NCI-H2227 (cell line): Measurements from ENCODE around the gene TJP2.
"Not testable (repeated sequence)": the region's sequence is repeated elsewhere in the genome, so short reads cannot be mapped to it uniquely, and the experiment has no call there.

Experiments used
- DNase-seq: peaks from one replicate; lab custom pipeline; 2025; ENCODE audit not compliant: unreplicated experiment; lab: John Stamatoyannopoulos, UW

The TJP2 gene

DNA sequence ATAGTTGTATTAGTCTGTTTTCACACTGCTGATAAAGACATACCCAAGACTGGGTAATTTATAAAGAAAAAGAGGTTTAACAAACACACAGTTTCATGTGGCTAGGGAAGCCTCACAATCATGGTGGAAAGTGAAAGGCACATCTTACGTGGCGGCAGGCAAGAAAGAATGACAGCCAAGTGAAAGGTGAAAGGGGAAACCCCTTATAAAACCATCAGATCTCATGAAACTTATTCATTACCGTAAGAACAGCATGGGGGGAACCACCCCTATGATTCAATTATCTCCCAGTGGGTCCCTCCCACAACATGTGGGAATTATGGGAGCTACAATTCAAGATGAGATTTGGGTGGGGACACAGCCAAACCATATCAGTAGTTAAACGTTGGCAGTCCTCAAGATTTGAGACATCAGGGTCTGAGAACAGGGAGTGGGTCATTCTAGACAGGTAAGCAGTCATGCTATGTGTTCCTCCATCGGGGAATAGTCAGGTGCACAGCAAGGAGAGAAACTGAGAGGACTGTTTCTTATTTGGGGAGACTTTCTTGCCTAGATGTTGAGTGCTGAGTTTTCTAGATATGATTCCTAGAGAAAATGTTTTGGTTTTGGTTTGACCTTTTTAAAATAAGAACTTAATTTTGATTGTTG, 105.1 kb downstream of the TJP2 start:
- no peak for DNase-seq

DNA sequence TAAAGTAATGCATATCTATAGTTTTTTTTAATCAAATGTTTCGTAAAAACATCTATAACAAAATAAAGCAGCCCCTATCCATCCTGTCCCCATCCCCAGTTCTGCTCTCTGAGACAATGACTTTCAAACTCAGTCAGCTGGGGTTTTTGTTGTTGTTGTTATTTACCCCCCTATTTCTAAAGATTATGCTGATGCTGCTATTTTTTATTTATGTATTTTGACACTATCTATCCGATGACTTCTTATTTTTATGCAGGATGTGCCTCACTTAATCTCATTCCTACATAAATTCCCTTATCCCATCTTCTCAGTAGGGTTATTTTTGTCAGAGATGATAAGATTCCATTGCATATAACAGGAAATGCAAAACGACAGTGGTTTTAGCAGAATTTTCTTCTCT, 105.7 kb downstream of the TJP2 start:
- DNase-seq, result no peak

DNA sequence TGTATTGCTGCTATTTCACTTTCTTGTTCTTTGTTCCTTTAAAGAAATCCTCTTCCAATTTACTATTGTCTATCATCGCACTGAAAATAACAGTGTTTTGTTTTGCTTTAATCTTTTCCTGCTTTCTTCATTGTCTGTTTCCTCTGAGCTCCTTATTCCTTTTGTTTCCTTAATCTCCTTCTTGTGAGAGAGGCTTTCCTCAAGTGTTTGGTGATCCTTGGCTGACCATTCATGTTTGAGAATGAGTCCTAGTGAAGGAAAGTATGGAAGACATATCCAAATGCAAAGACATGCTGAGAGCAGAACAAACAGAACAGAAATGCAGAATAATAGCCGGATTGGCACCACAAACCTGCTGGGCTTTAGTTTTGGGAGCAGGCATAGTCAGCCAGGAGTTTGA, 108.9 kb downstream of the TJP2 start:
- no peak for DNase-seq

DNA sequence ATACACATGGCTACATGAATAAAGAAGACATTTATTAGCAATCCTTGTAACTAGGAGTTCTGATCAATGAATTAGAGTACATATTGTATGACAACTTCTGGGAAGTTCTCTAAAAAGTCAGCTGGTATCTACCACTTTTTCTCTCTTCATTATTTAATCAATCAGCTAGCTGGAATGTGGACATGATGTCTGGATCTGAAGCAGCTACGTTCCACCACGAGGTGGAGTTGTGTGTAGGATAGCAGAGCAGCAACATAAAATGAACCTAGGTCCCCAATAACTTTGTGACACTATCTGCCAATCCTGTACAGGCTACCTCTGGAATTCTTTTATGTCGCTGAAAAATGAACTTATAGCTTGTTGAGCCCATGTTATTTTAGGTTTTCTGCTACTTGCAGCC, 118.0 kb downstream of the TJP2 start:
- DNase-seq, result no peak

DNA sequence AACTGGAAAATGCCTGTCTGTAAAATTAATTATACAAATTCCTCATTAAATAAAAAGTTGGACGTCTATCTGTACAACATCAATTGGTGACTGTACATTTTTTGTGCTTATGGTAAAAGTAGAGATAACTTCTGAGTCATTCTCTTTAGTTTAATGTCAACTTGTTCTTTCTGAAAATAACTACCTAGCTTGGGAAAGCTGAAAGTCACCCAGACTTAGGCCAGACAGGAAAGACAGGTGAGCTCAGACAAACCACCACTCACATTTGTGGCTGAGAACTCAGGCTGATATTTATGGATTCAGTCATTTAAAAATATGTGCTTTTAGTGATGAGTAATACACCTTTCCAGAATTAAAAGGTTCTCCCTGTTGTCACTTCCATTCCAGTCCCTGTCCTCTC, 119.1 kb downstream of the TJP2 start:
- no peak for DNase-seq

DNA sequence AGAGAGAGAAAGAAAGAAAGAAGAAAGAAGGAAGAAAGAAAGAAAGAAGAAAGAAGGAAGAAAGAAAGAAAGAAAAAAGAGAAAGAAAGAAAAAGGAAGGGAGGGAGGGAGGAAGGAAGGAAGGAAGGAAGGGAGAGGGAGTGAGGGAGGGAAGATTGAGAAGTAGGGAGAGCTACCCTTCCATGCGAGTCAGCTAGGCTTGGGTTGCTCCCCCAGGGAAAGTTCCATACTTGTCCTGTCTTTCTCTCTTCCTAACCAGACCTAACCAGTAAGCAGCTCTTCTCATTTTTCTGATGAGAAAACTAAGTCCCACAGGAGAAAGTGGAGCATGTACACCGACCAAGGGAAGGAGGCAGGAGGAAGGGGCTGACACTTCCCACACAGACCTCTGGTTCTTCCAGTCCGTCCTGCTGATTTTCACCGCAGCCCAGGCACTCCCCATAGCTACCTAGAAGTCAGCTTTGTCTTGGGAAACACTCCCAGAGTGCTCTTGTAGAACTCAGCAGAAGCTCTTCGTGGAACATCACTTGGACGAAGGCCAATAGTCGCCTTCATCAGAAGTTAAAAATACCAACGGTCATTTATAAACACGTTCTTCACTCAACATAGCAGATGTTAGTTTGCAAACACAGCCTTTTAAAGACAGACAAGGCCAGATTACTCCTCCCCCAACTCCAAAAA, 121.9 kb downstream of the TJP2 start:
- no peak for DNase-seq

DNA sequence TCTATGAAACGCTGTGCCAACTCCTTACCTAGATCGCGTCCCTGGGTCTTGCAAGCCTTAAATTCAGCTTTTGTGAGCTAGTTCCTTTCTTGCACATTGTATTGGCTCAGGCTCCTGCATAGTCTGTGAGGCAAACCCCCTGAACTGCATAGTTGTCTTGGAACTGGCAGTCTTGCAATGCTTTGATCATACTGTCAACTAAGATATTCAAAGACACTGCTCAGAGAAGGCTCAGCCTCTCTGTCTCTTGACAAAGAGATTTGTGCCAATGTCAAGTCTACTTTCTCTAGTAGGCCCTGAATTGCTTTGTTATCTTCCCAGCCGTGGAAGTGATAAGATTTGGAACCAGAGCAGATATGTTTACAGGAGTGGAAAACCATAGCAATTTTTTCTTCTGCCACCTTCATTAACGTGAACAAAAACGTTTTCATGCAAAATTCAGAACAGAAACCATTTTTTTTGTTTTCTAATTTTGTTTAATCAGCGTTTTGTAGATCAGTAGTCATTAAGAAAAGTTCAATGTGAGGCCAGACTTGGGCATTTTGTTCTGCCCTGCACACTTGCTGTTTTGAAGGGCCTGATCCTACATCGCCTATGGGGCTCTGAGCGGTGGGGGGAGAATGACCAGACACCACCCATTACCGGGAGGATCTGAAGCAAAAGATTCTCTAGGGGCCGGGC, 123.4 kb downstream of the TJP2 start:
- no peak for DNase-seq

DNA sequence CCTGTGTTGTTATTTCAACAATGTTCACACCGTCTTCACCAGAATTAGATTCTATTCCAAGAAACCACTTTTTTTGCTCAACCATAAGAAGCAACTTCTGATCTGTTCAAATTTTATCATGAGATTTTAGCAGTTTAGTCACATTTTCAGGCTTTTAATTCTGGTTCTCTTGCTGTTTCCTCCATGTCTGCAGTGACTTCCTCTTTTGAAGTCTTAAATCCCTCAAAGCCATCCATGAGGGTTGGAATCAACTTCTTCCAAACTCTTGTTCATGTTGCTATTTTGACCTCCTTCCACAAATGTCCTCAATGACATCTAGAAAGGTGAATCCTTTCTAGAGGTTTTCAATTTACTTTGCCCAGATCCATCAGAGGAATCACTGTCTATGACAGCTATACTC, 125.2 kb downstream of the TJP2 start:
- no peak for DNase-seq

DNA sequence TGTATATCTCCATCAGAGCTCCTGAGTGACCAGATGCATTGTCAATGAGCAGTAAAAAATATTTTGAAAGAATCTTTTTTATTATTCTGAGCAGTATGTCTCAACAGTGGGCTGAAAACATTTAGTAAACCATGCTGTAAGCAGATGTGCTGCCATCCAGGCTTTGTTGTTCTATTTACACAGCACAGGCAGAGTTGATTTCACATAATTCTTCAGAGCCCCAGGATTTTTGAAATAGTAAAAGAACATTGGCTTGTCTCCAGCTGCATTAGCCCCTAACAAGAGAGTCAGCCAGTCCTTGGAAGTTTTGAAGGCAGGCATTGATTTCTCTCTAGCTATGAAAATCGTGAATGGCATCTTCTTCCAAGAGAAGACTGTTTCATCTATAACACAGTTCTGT, 125.7 kb downstream of the TJP2 start:
- no peak for DNase-seq

DNA sequence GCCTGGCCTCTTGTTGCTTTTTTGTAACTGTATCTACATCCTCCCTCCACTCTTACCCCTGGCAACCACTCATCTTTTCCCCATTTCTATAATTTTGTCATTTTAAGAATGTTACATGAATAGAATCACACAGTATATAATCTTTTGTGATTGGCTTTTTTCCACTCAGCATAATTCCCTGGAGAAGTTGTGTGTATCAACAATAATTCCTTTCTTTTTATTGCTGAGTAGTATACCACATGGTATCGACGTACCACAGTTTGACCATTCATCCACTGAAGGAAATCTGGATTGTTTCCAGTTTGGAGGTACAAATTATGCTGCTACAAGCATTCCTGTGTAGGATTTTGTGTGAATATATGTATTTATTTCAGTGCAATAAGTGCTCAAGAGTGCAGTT, 129.3 kb downstream of the TJP2 start:
- DNase-seq, result no peak

DNA sequence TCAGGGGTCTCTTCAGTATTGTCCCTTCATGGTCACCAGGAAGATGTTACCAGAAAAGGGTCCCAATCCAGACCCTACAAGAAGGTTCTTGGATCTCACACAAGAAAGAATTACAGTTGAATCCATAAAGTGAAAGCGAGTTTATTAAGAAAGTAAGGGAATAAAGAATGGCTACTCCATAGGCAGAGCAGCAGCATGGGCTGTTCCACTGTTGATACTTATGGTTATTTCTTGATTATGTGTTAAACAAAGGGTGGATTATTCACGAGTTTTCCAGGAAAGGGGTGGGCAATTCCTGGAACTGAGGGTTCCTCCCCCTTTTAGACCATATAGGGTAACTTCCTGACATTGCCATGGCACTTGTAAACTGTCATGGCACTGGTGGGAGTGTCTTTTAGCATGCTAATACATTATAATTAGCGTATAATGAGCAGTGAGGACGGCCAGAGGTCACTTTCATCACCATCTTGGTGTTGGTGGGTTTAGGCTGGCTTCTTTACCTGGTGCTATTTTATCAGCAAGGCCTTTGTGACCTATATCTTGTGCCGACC, 132.9 kb downstream of the TJP2 start:
- DNase-seq, result not testable (repeated sequence)

DNA sequence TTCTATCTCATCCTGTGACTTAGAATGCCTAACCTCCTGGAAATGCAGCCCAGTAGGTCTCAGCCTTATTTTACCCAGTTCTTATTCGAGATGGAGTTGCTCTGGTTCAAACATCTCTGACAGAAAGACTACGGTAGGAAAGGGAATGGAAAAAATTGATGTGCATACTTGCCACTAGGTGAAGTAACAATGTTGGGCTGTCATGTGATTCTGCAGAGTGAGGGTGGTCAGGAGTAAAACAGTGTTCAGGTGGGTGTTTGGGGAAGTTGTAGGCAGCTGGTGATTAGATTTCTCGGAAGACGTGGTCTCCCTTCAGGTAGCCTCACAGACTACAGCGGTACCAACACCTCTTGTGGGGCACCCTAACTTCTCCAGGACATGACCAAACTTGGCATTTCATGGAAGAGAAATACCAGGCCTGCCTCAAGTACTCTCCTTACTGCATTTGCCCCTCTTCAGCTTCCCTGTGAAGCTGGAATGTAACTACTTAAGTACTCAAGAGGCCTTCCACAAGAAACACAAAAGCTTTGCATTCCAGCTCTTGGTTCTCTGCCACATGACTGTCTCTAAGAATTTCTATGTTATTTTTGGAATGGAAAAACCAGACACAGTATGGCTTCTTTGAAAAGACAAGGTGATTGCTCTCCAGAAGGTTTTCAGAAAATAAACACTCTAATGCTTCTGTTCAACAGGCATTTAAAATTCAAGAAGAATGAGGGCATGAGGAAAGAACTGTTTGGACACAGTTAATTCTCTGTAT, 133.5 kb downstream of the TJP2 start:
- no peak for DNase-seq

DNA sequence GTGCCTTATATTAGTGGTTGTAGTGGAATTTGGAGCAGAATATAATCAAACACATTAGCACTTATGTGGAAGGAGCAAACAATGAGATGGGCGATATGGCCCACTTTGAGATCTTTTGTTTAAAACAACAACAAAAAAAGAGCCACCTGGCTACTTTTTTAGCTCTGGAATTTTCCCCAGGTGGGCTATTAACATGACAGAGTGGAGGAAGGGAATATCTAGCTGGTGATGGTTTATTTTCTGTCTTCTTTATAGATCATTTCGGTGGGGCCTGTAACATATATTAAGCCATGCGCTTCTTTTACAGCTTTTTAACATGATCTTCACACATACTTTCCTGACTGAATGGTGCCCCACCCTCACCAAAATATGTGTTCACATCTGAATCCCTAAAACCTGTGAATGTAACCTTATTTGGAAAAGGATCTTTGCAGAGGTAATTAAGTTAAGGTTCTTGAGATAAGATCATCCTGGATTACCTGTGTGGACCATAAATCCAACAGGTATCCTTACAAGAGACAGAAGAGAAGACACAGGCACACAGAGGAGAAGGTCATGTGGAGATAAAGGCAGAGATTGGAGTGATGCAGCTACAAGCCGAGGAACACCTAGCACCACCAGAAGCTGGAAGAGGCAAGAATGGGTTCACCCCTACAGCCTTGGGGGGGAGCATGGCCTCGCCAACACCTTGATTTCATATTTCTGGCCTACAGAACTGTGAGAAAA, 134.3 kb downstream of the TJP2 start:
- DNase-seq, result no peak

DNA sequence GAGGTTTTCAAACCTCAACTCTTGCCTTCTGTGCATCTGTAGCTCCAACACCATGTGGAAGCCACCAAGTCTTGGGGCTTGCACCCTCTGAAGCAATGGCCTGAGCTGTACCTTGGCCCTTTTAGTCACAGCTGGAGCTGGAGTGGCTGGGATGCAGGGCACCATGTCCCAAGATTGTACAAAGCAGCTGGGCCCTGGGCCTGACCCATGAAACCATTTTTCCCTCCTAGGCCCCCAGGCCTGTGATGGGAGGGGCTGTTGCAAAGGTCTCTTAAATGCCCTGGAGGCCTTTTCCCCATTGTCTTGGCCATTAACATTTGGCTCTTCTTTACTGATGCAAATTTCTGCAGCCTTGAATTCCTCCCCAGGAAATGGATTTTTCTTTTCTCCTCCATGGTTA, 139.1 kb downstream of the TJP2 start:
- no peak for DNase-seq

DNA sequence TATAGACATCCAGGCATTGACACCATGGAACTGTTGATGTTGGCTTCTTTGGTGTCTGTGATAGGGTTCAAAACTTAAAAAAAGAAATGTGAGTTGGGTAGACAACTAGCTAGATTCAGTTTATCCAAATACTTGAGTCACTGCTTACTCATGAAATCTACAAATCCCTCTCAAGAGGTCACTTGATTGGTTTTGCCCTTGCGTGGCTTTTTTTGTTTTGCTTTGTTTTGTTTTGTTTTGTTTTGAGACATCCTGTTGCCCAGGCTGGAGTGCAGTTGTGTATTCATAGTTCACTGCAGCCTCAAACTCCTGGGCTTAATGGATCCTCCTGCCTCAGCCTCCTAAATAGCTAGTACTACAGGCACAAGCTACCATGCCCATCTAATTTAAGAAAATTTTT, 140.5 kb downstream of the TJP2 start:
- DNase-seq, result no peak

DNA sequence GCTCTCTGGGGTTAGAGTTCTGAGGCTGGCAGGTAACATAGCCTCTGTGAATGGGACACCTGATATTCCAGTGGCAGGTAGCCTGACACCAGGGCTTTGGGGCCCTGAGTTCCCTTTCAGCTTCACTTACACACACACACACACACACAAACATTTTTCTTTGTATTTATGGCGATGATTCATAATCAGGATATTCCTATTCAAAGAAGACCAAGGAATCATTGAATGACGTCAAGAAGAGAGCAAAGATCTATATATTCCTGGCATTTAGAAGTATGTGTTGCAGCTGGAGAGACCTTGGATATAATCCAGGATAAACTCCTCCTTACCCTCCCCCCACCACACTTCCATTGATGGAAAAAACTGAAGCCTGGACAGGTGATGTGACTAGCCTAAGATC, 143.0 kb downstream of the TJP2 start:
- no peak for DNase-seq

DNA sequence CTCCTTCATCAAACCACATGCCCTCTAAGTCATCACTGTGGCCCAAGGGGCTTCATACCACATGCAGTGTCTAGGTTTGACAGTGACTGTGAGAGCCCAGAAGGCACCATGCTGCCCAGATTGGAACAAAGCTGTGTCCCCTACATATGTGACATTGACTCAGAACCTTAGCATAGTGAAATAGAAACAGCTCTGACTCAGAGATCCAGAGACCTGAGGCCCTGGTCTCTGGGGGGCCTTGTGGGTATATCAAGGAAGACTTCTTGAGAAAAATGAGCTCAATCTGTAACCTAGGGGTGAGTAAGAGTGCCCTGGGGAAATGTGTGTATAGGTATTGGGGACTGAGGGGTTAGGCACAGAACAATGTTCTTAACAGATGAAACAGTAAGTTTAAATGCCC, 143.8 kb downstream of the TJP2 start:
- no peak for DNase-seq

DNA sequence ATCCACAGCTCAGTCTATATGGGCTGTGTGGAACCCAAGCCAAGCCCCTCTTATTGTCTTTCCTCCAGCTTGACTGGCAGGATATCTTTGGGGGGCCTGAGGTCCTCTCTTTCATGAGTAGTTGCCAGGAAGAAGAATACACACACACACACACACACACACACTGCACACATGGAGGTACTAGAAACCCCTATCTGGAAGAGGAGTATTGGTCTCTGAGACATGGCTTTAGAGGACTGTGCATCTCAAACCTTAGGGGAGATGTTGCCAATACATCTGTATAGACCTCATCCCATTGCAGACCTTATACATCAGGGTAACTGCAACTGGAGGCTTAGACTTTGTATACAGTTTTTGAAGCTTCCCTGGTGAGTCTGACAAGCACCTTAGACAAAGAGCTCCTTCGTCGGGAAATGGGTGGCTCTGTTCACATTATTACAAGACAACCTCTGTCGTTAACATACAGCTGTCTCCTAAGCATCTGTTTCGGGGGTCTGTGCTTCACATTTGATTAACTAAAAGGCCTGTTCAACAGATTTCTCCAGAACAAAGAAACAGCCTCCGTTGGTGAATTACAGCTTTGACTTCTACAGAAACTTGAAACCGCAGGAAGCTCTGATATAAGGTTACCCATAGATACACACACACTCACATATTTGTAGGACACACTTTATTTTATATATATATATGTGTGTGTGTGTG, 145.4 kb downstream of the TJP2 start:
- DNase-seq, result no peak

DNA sequence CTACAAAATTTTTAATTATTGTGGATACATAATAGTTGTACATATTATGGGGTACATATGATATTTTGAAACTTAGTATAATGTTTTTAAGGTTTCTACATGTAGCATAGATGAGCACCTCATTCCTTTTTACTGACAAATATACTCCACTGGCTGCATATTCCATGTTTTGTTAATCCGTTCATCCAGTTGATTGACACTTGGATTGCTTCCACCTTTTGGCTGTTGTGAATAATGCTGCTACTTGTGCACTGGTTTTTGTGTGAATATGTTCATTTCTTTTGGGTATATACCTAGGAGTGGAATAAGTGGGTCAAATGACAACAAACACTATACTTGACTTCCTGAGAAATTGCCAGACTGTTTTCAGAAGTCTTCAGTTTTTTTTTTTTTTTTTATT, 148.2 kb downstream of the TJP2 start:
- no peak for DNase-seq

DNA sequence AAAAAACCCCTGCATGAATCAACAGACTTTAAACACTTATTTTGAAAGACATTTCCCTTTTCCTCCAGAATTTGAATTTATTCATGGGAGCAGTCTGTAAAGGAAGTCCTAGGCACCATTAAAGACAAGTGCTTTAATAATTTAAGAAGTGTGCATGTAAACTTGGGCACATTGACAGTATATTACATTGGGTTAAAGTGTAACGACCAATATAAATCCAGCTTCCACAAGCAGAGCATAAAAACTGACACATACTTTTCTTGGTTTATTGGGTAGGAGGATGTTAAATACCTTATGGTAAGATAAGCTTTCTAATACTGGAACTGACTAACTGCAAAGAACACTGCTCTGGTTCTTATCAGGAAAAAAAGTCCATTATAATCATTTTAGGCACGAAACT, 149.8 kb downstream of the TJP2 start:
- no peak for DNase-seq
